Neural cell (in vitro differentiated cells): ENCODE results near the gene PLXNA4. TPM values are rescaled to one million over a fixed set of nuclear protein-coding genes. Genes with fewer than 3 reads are reported as not detected.

Experiments used
- H2AFZ ChIP-seq: fragments of 200-600, 300-800 bp; sonication (generic), shearing (Covaris generic); 2 replicates; pipeline ENCODE4 v1.6.0; 2014; ENCODE audit warnings: low read depth, mild to moderate bottlenecking, antibody characterized with exemption, low read length, moderate library complexity
- H3F3A ChIP-seq: fragments of 200-600 bp; shearing (Covaris generic); 2 replicates; pipeline ENCODE4 v1.6.1; 2016; ENCODE audit warnings: mild to moderate bottlenecking, moderate library complexity, mixed read lengths, antibody characterized with exemption, low read length; ENCODE audit not compliant: insufficient read depth, poor library complexity, severe bottlenecking
- H3K27ac ChIP-seq: fragments of 200-600, 300-800 bp; sonication (generic), shearing (Covaris generic); 2 replicates; pipeline ENCODE4 v1.5.1; 2014; ENCODE audit warnings: mild to moderate bottlenecking, low read length, moderate library complexity
- H3K27me3 ChIP-seq: fragments of 300-800, 200-600 bp; sonication (generic), shearing (Covaris generic); 2 replicates; pipeline ENCODE4 v1.6.0; 2014; ENCODE audit warnings: mild to moderate bottlenecking, low read depth, low read length, moderate library complexity; ENCODE audit not compliant: insufficient read depth
- H3K36me3 ChIP-seq: fragments of 300-800, 200-600 bp; sonication (generic), shearing (Covaris generic); 2 replicates; pipeline ENCODE4 v1.5.1; 2014; ENCODE audit warnings: mild to moderate bottlenecking, antibody characterized with exemption, low read length, moderate library complexity; ENCODE audit not compliant: insufficient read depth
- H3K4me2 ChIP-seq: fragments of 300-800, 200-600 bp; sonication (generic), shearing (Covaris generic); 2 replicates; pipeline ENCODE4 v1.6.0; 2014; ENCODE audit warnings: mild to moderate bottlenecking, low read length
- H3K4me3 ChIP-seq: fragments of 300-800, 200-600 bp; sonication (generic), shearing (Covaris generic); 2 replicates; pipeline ENCODE4 v1.5.1; 2014; ENCODE audit warnings: mild to moderate bottlenecking, low read length, moderate library complexity
- H3K79me2 ChIP-seq: fragments of 200-600 bp; shearing (Covaris generic); replicated peaks from 2 replicates; pipeline ENCODE4 v1.6.0; 2014; ENCODE audit warnings: mild to moderate bottlenecking, low read length, moderate library complexity; ENCODE audit not compliant: insufficient read depth
- H3K9ac ChIP-seq: fragments of 300-800, 200-600 bp; sonication (generic), shearing (Covaris generic); 2 replicates; pipeline ENCODE4 v1.6.1; 2016; ENCODE audit warnings: mild to moderate bottlenecking, low read length, mixed read lengths
- H3K9me2 ChIP-seq: fragments of 200-600 bp; shearing (Covaris generic); 2 replicates; pipeline ENCODE4 v1.6.1; 2016; ENCODE audit warnings: mild to moderate bottlenecking, low read length, mixed read lengths; ENCODE audit not compliant: insufficient read depth
- H3K9me3 ChIP-seq: fragments of 200-600, 300-800 bp; sonication (generic), shearing (Covaris generic); 2 replicates; pipeline ENCODE4 v1.6.1; 2016; ENCODE audit warnings: mild to moderate bottlenecking, mixed run types, low read length, moderate library complexity, mixed read lengths
- H4K20me1 ChIP-seq: fragments of 200-600 bp; shearing (Covaris generic); 2 replicates; pipeline ENCODE4 v1.6.1; 2016; ENCODE audit warnings: mild to moderate bottlenecking, mixed run types; ENCODE audit not compliant: insufficient read depth
- CTCF ChIP-seq: fragments of 450-650 bp; IDR thresholded peaks from 2 replicates; pipeline ENCODE4 v1.5.1; 2014; ENCODE audit warnings: antibody characterized with exemption, mild to moderate bottlenecking, moderate library complexity; ENCODE audit not compliant: poor library complexity, severe bottlenecking
- EP300 ChIP-seq: fragments of 450-650 bp; conservative IDR thresholded peaks from 2 replicates; pipeline ENCODE4 v1.6.1; 2014; ENCODE audit warnings: antibody characterized with exemption, mild to moderate bottlenecking, moderate library complexity; ENCODE audit not compliant: poor library complexity, severe bottlenecking
- EZH2 ChIP-seq: fragments of 200-600, 300-800 bp; shearing (Covaris generic), sonication (generic); IDR thresholded peaks from 2 replicates; pipeline ENCODE4 v1.6.1; 2014; ENCODE audit warnings: antibody characterized with exemption, low read length, borderline replicate concordance, mild to moderate bottlenecking; ENCODE audit not compliant: insufficient read depth, poor library complexity, severe bottlenecking
- MXI1 ChIP-seq: fragments of 450-650 bp; conservative IDR thresholded peaks from 2 replicates; pipeline ENCODE4 v1.6.1; 2014; ENCODE audit warnings: antibody characterized with exemption, mild to moderate bottlenecking; ENCODE audit not compliant: poor library complexity, severe bottlenecking
- POLR2AphosphoS5 ChIP-seq: IDR thresholded peaks from 2 replicates; pipeline ENCODE4 v1.6.1; 2012
- RAD21 ChIP-seq: fragments of 450-650 bp; conservative IDR thresholded peaks from 2 replicates; pipeline ENCODE4 v1.6.1; 2014; ENCODE audit warnings: antibody characterized with exemption, mild to moderate bottlenecking, moderate library complexity
- REST ChIP-seq: IDR thresholded peaks from 2 replicates; pipeline ENCODE4 v1.6.1; 2012; ENCODE audit warnings: borderline replicate concordance
- SMC3 ChIP-seq: fragments of 450-650 bp; conservative IDR thresholded peaks from 2 replicates; pipeline ENCODE4 v1.6.1; 2014; ENCODE audit warnings: antibody characterized with exemption, mild to moderate bottlenecking, moderate library complexity; ENCODE audit not compliant: poor library complexity
- TAF1 ChIP-seq: IDR thresholded peaks from 2 replicates; pipeline ENCODE4 v1.6.1; 2012; ENCODE audit warnings: low read depth
- polyA plus RNA-seq: library from polyadenylated mRNA; depleted of rRNA; stranded (reverse); fragments of >200 nt; gene quantifications from 2 replicates; pipeline ENCODE4 v1.2.3, GENCODE V29; 2014

The PLXNA4 gene
- polyA plus RNA-seq, 1 donor from 2014 or later: 7.2 TPM

- H3K27me3 ChIP-seq: no peaks in the 10 kb centered on the region
- H4K20me1 ChIP-seq: no peaks in the 10 kb centered on the region
- no peaks in the 10 kb centered on the region for H3F3A ChIP-seq
- H3K4me2 ChIP-seq: no peak overlapping the region
- no peak for TF ChIP-seq RAD21
- no peak for TF ChIP-seq EP300
- no peak for TF ChIP-seq TAF1
- TF ChIP-seq MXI1: no peak
- TF ChIP-seq SMC3: no peak
- TF ChIP-seq CTCF: no peak
- TF ChIP-seq POLR2AphosphoS5: no peak
- TF ChIP-seq REST: no peak
- TF ChIP-seq EZH2: no peak
- H2AFZ ChIP-seq: no peak overlapping the region
- H3K36me3 ChIP-seq: no peaks in the 10 kb centered on the region
- no peak overlapping the region for H3K4me3 ChIP-seq
- no peaks in the 10 kb centered on the region for H3K79me2 ChIP-seq
- no peak overlapping the region for H3K27ac ChIP-seq
- H3K9me3 ChIP-seq: no peaks in the 10 kb centered on the region
- H3K9me2 ChIP-seq: no peaks in the 10 kb centered on the region
- no peak overlapping the region for H3K9ac ChIP-seq
Measured at GRCh38 chr7:132145063-132145462, 431.2 kb downstream of the PLXNA4 start.

- Histone ChIP-seq H3K79me2 (no peaks in the 10 kb centered on the region), H2AFZ (no peak overlapping the region), H3K9me2 (no peaks in the 10 kb centered on the region), H3F3A (no peaks in the 10 kb centered on the region), H3K27me3 (no peaks in the 10 kb centered on the region), H4K20me1 (no peaks in the 10 kb centered on the region), H3K27ac (no peak overlapping the region), H3K9me3 (no peaks in the 10 kb centered on the region), H3K4me3 (no peak overlapping the region), H3K9ac (no peak overlapping the region), H3K4me2 (no peak overlapping the region), H3K36me3 (no peaks in the 10 kb centered on the region)
- TF ChIP-seq CTCF: no peak
- TF ChIP-seq TAF1: no peak
- no peak for TF ChIP-seq REST
- no peak for TF ChIP-seq POLR2AphosphoS5
- TF ChIP-seq SMC3: no peak
- no peak for TF ChIP-seq MXI1
- TF ChIP-seq EP300: no peak
- no peak for TF ChIP-seq RAD21
- TF ChIP-seq EZH2: no peak
Measured at GRCh38 chr7:132142006-132142405, 434.3 kb downstream of the PLXNA4 start.
